ENCODE measurements around the gene RNF144A.

The RNF144A gene

DNA sequence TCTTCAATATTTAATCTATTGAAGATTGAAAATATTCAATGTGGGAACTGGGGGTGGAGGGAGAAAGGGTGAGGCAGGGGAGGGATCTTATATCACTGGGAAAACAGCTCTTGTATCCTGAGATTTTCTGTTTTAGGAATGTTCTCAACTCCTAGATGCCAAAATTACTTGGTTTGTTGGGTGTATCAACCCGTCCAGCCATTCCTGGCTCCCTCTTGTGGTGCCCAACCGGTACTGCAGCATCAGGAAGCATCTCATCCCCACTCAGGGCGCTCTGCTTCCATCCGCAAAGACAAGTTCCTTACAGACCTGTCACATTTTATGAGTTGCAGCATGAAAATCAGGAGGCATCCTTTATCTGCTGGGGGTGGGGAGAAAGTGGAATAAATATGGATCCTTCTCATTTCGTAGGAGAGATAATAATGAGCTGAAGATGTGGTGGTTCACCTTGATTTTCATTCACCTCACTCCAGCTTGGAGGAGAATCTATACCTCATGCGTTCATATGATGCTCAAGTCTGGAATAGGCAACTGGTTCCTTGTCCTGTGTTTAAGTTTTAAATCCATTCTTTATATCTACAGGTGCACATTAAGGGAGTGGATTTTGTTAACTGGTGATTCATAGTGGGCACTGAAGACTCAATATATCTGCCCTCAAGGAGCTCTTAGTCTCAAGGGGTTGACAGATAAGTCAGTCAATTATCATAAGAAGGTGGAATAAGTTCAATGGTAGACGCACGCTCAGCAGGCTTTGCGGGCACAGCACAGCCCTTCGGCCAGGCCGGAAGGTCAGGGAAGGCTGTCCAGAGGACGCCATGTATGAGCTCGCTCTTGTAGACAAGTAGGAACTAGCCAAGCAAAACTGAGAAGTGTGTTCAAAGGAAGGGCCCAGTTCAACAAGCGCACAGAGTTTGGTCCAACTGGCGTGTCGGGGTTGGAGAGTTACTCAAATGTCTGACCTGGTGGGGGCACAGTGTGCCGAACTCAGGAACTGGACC lies 127.3 kb downstream of the RNF144A start:
- peak; percentile 47 to 56 for DNase-seq (ENCODE audit: low read depth in 2 of 2)

DNA sequence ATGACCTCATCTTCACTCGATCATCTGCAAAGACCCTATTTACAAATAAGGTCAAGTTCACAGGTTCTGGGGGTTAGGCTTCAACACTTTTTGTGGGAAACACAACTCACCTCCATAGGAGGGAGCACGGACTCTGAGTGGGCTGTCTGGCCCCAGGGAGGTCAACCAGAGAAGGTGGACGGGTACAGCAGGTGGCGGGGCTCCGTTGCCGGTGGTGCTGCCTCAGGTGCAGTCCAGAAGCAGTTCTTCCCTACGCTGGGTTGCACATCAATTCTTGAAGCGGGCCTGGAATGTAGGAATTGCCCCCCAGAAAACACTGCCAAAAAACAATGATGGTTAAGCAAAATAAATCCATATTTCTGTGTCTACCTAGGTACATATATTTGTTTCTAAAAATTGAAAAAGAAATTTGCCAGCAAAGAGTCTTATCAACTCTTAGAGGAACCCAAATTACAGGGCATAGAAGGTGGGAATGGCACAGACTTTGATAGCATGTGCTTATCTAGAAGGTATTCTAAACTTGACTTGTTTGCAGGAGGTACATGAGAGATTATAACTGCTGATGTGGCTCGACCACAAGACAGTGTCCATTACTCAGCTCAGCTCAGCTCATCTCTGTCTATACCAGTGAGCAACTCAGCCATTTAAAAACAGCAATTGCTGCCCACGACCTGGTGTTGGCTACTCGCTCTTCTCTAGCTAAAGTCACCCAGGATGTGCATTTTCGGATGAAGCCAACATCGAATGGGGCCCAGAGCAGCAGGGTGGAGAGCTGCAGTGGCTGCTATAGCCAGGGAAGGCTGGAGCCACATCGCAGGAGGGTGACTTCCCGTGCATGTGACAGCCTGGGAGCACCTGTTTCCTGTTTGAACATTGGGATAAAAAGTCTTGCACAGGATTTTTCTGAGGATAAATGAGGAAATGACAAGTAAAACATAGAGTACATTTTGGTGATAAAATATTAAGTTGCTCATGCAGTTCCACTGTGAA lies 128.7 kb downstream of the RNF144A start:
- DNase-seq (ENCODE audit: low read depth in 2 of 2) = no peak

DNA sequence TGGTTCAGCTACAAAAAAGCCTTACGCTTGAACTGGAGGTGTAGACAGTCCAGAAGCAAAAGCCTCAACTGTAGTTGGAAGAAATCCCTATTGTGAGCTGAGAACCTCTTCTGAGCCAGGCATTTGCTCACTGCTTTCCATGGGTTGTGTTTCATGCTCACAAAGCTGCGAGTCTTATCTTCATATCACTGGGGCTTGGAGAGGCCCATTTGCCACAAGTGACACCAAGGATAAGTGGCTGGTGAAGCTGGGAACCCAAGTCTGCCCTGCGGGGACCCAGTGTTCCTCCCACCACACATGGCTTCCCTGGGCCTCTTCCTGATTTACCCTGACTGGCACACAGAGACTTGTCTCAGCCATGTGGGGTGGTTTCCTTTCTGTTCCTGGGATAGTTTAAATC lies 130.4 kb downstream of the RNF144A start:
- DNase-seq (ENCODE audit: low read depth in 2 of 2) = no peak

DNA sequence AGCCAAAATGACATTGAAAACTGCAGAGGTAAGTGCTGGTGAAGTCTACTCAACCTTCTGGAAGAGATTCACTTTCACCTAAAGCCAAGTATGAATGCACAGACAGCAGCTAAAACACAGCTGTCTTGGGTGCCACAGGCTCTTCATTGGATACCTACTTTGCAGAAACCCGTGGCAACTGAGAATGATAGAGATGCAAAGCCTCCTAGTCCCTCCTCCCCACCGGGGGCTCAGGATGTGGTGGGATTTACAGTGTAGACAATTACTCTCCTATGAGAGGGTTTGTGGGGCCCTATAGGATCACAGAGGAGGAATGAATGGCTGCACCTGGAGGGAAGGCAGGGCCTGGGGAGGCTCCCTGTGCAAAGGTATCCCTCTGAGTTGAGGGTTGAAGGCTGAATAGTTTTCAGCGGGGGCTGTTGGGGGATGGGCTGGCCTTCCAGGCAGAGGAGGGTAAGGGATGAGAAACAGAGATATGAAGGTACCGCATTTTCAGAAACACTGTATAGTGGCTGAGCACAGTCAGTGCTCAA lies 131.6 kb downstream of the RNF144A start:
- no peak for DNase-seq (ENCODE audit: low read depth in 2 of 2)

DNA sequence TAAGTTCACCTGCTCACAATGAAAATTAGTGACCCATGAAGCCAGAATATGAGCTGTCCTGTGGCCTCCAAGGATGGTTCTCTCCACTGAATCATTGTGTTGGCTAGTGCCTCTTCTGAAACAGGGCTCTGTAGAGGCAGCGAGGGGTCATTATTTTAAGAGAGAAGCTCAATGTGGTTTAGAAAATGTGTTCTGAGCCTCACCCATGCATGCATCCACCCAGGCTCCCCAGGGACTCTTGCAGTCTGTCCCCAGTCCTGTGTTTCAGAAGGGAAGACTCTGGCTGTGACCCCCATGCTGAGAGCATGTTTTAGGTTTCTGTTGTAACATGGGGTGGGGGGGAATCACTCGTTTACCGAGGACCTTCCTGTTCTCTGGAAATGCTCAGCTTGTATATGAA lies 135.2 kb downstream of the RNF144A start:
- no peak for DNase-seq (ENCODE audit: low read depth in 2 of 2)

DNA sequence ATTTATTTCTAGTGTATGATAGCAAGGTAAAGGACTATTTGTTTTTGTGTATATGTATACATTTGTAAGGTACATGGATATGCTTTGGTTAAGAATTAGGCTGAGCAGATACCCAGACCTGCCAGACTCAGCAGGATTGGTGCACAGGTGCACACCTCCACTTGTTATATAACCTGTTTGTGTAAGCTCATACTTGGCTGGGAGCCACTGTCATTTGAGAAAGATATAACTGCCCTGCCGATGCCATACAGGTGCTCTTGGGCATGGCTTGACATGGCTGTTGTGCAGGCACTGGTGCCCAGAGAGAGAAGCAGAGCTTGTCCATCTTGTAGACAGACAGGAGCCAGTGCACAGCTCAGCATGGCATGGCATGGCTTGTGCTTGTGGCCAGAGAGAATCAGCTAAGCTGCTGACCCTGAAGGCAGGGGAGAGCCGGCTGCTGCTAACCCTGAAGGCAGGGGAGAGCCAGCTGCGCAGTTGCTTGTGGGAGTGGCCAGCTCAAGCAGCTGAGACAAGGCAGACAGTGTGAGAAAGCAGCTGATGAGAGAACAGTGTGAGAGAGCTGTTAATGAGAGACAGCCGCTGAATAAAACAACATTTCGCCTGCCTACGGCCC lies 136.5 kb downstream of the RNF144A start:
- no peak for DNase-seq (ENCODE audit: low read depth in 2 of 2)

DNA sequence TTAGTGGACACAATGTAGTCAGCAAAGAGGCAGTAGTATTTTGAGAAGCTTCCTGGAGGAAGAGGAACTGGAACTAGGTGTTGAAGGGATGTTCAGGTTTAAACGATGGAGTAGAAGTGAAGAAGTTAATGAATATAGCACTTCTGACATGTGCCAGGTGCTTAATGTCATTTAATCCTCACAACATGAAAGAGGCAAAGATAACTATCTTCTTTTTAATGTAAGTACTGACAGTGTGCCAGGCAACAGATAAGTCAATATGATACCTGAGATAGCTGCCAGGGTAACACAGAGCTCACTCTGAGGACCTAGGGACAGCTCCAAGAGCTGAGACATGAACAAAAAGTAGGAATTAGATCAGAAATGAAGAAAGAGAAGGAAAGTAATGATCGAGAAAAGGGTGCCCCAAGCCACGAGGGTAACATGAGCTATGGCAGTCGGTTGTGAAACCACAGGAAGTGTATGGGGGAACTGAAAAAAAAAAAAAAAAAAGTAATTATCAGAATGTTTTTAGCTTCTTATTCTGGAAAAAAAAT lies 140.7 kb downstream of the RNF144A start:
- no peak for DNase-seq (ENCODE audit: low read depth in 2 of 2)

DNA sequence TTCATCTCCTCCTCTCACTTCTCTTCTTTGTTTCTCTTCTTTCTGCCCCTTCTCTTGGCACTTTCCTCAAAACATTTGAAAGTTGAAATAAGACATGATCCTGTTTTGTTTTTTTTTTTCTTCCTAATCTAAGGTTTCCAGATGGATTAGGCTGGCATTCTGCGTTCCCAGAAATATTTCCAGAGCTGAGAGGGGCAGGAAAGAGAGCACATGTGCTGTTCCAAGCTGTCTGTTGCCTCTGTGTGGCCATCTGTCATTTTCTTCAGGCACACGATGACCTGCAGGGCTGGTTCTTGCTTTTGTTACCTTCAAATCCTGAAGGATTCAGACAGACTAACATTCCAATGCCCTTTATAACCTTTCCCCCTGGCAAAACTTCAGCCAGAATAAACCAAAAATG lies 142.9 kb downstream of the RNF144A start:
- DNase-seq (ENCODE audit: low read depth in 2 of 2) = no peak

DNA sequence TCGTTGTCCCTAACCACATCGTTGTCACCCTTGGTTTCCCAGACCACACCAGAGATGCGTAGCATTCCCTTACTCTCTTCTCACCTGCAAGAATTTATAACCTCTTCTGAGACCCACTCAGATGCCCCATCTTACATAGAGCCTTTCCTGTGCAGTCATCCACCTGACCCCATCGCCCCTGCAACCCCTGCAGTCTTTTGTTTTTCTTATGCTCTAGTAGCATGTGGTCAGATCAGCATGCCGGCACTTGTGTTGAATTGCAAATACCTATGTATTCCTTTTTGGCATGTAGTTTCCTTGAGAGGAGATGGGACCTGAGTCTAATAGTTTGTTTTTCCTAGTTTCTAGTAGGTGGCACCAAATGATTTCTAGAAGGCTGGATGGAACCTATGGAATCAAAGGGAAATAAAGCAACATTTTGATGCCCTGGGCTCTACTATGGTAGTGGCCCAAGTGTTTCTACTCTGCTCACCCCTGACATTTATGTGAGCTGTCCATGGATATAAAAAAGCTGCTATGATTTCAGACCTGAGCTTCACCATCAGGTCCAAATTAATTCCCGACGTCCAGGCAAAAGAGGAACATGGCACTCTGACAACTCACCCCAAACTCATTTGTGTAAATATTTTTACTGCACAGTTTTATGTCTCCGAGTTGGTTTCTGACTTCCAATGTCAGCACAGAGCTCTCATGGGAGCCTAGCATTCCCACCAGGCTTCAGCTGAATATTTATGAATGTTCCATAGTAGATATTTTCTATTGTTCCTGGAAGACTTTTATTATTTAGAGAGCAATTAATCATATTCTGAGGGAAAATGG lies 143.6 kb downstream of the RNF144A start:
- DNase-seq (ENCODE audit: low read depth in 2 of 2) = no peak

DNA sequence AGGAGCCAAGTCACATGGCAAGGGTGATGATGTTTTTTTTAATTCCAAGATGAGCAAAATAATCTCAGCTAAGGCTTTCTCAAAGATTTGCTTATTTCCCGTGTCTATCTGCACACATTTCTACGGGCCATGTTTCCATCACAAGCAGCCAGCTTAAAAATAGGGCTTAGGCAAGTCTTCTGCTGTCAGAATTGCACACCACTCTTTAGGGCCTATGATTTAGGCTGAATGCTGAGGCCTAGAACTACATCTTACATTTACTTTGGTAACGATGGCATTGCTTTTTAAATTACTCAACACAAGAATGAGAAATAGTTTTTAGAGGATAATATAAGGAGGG lies 144.2 kb downstream of the RNF144A start:
- DNase-seq (ENCODE audit: low read depth in 2 of 2) = no peak

DNA sequence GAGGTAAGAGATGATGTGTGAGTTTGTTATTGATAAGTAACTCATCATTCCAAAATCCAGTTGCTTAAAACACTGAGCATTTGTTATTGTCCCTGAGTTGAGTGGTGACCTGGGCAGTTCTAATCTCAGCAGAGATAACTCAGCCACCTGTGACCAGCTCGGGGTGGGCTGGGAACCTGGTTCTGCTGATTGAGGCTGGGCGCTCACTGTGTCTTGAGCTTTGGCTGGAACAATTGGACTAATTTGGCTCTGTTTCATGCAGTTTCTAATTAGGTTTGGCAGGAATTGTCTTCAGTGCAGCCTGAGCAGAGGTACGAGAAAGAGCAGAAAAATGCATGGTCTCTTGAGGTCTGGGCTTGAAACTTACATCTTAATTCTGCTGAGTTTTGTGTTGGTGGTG lies 144.7 kb downstream of the RNF144A start:
- no peak for DNase-seq (ENCODE audit: low read depth in 2 of 2)

DNA sequence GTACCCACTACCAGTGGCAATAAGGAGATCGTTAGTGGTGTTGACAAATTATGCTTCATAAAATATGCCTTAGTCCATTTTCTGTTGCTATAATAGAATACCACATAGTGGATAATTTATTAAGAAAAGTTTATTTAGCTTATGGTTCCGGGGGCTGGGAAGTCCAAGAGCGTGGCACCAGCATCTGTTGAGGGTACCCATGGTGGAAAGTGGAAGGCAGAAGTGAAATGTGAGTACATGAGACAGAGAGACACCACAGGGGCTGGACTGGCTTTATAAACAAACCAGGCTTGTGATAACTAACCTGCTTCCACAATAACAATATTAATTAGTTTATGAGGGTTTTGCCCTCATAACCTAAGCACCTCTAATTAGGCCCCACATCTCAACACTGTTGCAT lies 146.6 kb downstream of the RNF144A start:
- DNase-seq (ENCODE audit: low read depth in 2 of 2) = no peak

DNA sequence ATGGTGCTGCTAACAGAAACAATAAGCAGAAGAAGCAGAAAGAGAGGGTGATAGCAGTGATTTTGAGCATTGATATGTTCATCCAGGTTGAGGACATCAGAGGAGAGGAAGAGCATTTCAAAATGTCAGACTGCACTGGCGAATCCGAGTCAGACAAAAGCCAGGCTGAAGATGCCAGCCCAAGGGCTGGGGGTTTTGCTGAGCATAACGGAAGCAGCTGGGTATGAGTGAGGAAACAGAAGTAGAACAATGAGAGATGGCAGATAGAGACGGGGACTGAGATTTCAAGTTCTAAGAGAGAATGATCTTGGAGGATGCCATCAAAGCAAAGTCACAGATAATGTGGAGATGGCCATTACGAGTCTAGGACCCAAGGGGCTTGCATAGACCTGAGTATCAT lies 151.2 kb downstream of the RNF144A start:
- DNase-seq (ENCODE audit: low read depth in 2 of 2) = no peak

DNA sequence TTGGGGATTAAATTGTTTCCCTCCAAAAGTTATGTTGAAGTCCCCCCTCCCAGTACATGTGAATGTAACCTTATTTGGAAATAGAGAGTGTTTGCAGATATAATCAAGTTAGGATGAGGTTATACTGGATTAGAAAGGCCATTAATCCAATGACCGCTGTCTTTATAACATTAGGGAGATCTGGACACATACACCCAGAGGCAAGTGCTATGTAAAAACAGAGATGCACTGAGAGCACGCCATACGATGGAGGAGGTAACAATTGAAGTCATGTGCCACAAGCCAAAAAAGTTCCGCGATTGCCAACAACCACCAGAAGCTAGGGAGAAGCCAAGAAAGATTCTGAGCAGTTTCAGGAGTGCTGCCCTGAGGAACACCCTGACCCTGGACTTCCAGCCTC lies 153.3 kb downstream of the RNF144A start:
- no peak for DNase-seq (ENCODE audit: low read depth in 2 of 2)

DNA sequence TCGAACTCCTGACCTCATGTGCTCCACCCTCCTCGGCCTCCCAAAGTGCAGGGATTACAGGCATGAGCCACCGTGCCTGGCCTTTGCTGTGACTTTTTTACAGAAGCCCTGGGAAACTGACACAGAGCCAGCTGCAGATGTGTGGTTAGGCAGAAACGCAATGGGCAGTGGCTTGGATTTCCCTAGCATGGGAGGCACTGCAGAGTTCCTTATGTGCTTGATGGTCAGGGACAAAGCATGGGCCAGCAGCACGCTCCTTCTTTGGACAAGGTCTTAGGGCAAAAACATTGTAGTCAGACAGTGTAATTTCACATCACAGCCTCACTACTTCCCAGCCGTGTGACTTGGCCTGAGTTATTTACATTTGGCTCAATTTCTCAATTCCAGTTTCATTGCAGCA lies 153.9 kb downstream of the RNF144A start:
- DNase-seq (ENCODE audit: low read depth in 2 of 2) = no peak

DNA sequence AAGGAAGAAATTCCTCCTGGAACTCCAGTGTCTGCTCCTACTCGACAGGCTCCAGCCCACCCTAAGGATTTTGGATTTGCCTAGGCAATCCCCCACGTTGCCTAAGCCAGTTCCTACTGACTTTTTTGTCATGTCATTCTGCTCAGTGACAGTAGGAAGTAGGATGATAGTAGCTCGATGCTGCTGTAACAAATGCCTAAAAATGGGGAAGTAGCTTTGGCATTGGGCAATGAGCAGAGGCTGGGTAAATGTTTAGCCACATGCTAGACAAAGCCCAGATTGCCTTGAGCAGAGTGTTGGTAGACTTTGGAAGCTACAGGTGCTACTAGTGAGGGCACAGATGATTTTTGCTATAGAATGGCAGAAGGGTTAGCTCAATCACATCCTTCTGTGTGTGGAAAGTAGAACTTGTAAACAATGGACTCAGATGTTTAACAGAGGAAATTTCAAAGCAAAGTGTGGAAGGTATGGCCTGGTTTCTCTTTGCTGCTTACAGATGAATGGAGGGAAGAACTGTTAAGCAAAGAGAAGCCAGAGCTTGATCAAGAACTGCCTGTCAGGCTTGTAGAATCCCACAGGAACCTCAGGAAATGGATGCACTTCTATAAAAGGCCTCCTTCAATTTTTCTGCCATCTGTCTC lies 154.8 kb downstream of the RNF144A start:
- no peak for DNase-seq (ENCODE audit: low read depth in 2 of 2)

DNA sequence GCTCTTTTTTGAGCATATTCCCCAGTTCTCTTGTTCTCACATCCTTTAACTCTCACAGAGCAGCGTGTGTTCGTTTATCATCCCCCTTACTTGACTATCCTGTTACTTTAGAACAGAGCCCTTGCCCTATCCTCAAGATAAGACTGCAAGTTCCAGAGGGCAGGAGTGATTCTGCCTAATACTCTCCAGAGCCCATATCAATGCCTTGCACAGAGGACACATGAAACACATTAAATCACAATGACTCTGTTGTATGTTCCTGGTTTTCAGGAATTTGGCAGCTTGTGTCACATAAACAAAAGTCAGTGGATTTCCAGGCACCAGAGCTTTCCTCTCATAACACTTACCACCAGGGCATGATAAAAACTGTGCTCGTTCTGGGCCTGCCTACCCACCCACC lies 156.7 kb downstream of the RNF144A start:
- DNase-seq (ENCODE audit: low read depth in 2 of 2) = no peak

DNA sequence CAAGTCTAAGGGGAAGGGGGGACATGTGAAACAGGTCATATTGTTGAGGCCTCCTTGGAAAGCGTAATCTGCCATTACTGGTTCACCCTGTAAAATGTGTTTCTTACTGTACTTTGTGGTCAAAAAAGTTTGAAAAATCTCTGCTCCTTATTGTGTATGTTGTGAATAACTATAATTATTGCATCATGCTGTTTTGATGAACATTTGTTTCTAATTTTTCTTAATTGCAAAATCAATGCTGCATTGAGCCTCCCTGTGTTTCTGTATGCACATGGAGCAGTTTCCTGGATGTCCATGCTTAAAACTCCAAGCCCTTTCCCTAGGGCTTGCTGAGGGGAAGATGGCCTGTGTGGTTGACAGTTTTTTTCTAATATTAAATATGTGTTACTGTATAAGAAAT lies 158.6 kb downstream of the RNF144A start:
- no peak for DNase-seq (ENCODE audit: low read depth in 2 of 2)

DNA sequence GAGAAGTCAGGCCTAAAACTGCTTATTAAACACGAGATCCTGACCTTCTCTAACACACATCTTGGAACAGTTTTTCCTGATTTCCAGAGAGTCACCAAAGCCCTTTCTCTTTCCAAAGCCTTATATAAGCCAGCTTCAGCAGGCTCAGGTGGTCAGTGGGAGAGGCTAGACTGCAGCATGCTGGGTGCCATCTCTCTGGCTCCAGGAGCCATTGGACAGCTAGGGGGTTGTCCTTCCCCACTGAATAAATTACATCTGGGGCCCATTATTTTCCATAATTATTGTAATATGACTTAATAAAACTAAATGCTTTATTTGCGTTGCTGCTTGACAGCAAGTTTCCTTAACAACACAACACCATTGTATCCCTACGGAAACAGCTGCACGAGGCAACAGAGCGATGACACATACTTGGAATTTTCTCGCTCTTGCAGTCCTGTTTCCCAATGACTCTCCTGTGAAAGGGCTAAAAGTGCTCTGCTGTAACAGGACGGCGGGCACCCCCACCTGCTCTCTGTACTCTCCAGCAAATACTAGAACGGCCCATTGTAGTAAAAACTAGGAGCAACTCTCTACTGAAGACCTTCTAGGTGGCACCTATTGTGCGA lies 160.6 kb downstream of the RNF144A start:
- DNase-seq (ENCODE audit: low read depth in 2 of 2) = no peak

Data from stimulated activated CD4-positive, alpha-beta T cell treated with anti-CD3 and anti-CD28 coated beads, Interleukin-1b, Interleukin-23, amount 100 ng/mL, for 4 hours (primary cell).